Esophagus squamous epithelium (tissue), 5 donors: Measurements from ENCODE around the gene COMMD1. TPM values are rescaled to one million over a fixed set of nuclear protein-coding genes. Genes with fewer than 3 reads are reported as not detected.

Experiments
- DNase-seq: peaks from one replicate; lab custom pipeline; 2025; lab: John Stamatoyannopoulos, UW
- H3K27ac ChIP-seq, 4 donors: fragments of 200-600 bp; sonication (generic); one replicate each; pipeline ENCODE4 v1.5.1; 2016 to 2019; ENCODE audit warnings: mild to moderate bottlenecking in 1 of 4
- H3K27me3 ChIP-seq, 4 donors: fragments of 200-600 bp; sonication (generic); 1 replicate in 3 of 4; 2 replicates in 1 of 4; pipeline versions ENCODE4 v1.5.1 to v1.6.0; 2017 to 2021; ENCODE audit warnings: antibody characterized with exemption in 1 of 4
- H3K36me3 ChIP-seq, 3 donors: fragments of 200-600 bp; sonication (generic); one replicate each; pipeline ENCODE4 v1.5.1; 2016 to 2019
- H3K4me1 ChIP-seq, 3 donors: fragments of 200-600 bp; sonication (generic); one replicate each; pipeline ENCODE4 v1.5.1; 2017 to 2019
- H3K4me3 ChIP-seq, 4 donors: fragments of 200-600 bp; sonication (generic); 1 replicate in 3 of 4; 2 replicates in 1 of 4; pipeline ENCODE4 v1.5.1; 2016 to 2019; ENCODE audit warnings: mild to moderate bottlenecking in 2 of 4, moderate library complexity in 1 of 4
- H3K9me3 ChIP-seq, 3 donors: fragments of 200-600 bp; sonication (generic); one replicate each; pipeline ENCODE4 v1.5.1; 2016 to 2019
- CTCF ChIP-seq, 6 experiments: fragments of 450-650 bp in 4 of 6; fragments of 200-600 bp in 2 of 6; sonication (generic) in 2 of 6; IDR thresholded peaks; one replicate each; pipeline ENCODE4 v1.5.1; 2016 to 2019; ENCODE audit warnings: antibody characterized with exemption in 6 of 6, mild to moderate bottlenecking in 4 of 6, moderate library complexity in 4 of 6
- POLR2A ChIP-seq, 4 donors: fragments of 450-650 bp; IDR thresholded peaks; one replicate each; pipeline ENCODE4 v1.6.1; 2017; ENCODE audit warnings: antibody characterized with exemption in 4 of 4, mild to moderate bottlenecking in 4 of 4, moderate library complexity in 3 of 4
- WGBS, 2 donors: methylation state at CpG; one replicate each; pipeline ENCODE4 v1.1.5; 2018; 5-methylcytosine and 5-hydroxymethylcytosine counted together
- intact Hi-C: fragments of 100-400 bp; cut with DNase I; formaldehyde crosslinking; loops from one replicate; pipeline ENCODE4 v1.15.0; 2022
- total RNA-seq, 4 donors: library from RNA; depleted of rRNA; stranded (reverse); fragments of >200 nt; gene quantifications; one replicate each; pipeline ENCODE4 v1.1.0, GENCODE V29; 2016
- donor health status: DM: yes; HTN: yes; CAD: no.

The COMMD1 gene
- total RNA-seq, 4 donors from 2014 or later = 38.0 to 44.3 (median 40.5) TPM

GRCh38 chr2:61984682-61985081 lies 79.2 kb downstream of the COMMD1 start:
- Histone ChIP-seq H3K27me3 (no peaks in the 10 kb centered on the region), H3K9me3 (peaks cover 0 to 14% (median 0%) of the 10 kb centered on the region in 3 donors), H3K4me3 (no peak overlapping the region), H3K36me3 (peaks cover 0 to 8% (median 0%) of the 10 kb centered on the region in 3 donors), H3K27ac (no peak overlapping the region), H3K4me1 (peaks cover 0 to 2% (median 0%) of the 10 kb centered on the region in 3 donors)
- intact Hi-C loops = no loop called here
- WGBS, 2 donors = no CpG with 5 or more reads among the region's 1 CpG
- no peak for DNase-seq
- TF ChIP-seq POLR2A (IDR thresholded peaks at IDR 0.05) = no peak
- no peak for TF ChIP-seq CTCF (IDR thresholded peaks at IDR 0.05)

DNA sequence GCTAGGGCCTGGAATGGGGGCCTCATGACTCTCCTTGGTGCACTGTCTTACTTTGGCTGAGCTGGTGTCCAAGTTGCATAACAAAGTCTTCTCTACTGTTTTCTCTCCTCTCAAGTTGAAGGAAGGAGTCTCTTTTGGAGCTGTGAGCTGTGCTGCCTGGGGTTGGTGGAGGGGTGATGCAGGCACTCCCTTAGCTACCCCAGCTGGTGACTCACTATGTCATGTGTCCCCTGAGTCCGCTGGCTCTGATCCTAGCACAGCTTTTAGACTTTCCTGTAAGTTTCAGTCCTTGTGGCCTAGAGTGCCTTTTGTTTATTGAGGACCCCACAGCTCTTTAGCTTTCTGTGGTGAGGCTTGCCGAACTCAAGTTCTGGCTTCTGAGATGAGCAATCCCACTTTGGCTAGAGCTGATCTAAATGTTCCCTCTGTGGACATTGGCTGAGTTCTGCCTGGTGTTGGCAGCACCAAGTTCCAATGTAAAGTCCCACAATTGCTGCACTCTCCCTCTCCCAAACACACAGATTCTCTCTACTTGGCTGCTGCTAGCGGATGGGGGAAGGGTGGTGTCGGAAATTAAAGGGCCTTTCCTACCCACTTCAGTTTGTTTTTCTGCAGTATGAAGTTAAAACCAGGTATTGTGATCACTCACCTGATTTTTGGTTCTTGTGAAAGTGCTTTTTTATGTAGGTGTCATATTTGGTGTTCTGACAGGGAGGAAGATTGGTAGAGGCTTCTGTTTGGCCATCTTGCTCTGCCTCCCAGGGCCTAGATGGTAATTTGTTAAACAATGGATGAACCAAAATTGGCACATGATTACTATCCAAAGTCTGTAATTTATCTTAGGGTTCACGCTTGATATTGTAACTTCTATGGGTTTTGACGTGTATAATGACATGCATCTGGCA lies 83.2 kb downstream of the COMMD1 start:
- TF ChIP-seq CTCF (IDR thresholded peaks at IDR 0.05) (no peak), POLR2A (IDR thresholded peaks at IDR 0.05) (no peak)
- Histone ChIP-seq H3K27ac (no peak overlapping the region), H3K27me3 (no peaks in the 10 kb centered on the region), H3K4me3 (no peak overlapping the region), H3K9me3 (peaks cover 0 to 3% (median 0%) of the 10 kb centered on the region in 3 donors), H3K36me3 (peaks cover 0 to 8% (median 0%) of the 10 kb centered on the region in 3 donors), H3K4me1 (peaks cover 0 to 2% (median 2%) of the 10 kb centered on the region in 3 donors)
- no peak for DNase-seq
- intact Hi-C loops = no loop called here
- 79 to 98% methylated on average over 4 to 5 of the region's 6 CpGs for WGBS, 2 donors

DNA sequence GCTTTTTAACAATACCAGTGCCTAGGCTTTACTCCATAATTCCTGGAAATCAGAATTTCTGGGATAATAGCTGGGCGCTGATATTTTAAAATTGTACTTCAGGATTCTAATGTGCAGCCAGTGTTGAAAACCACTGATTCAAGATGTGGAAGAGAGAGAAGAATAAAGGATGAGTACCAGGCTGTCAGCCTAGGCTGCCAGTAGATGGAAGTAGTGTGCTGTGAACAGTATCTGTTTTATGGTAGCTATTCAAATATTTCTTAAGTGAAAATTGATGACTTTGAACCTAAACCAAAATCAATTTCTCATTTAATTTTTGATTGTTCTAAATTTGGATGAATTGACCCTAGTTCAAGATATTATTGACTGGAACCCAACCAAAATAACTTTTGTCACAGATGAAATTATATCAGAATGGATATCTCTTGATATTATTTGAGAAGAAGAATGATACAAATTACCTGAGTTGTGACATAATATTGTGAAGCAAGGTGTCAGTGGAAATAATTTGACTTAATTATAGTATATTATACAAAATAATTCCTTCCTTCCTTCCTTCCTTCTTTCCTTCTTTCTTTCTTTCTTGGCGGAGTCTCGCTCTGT lies 88.0 kb downstream of the COMMD1 start:
- H3K4me1 ChIP-seq = peaks cover 0 to 5% (median under 1%) of the 10 kb centered on the region in 3 donors
- H3K36me3 ChIP-seq = no peaks in the 10 kb centered on the region
- no peak for DNase-seq
- no peaks in the 10 kb centered on the region for H3K27me3 ChIP-seq
- TF ChIP-seq CTCF (IDR thresholded peaks at IDR 0.05) (peak in 4 of 6 experiments; percentile 51 to 74 (median 62)), POLR2A (IDR thresholded peaks at IDR 0.05) (no peak)
- WGBS, 2 donors = 68 to 73% methylated on average over 3 of the region's 3 CpGs
- H3K4me3 ChIP-seq = no peak overlapping the region
- intact Hi-C loops = loop anchor here (10.0 kb wide), 1 partner anchor 421 kb away; no protein-coding TSS in a partner anchor
- peaks cover 0 to 1% (median 0%) of the 10 kb centered on the region in 3 donors for H3K9me3 ChIP-seq
- H3K27ac ChIP-seq = no peak overlapping the region

DNA sequence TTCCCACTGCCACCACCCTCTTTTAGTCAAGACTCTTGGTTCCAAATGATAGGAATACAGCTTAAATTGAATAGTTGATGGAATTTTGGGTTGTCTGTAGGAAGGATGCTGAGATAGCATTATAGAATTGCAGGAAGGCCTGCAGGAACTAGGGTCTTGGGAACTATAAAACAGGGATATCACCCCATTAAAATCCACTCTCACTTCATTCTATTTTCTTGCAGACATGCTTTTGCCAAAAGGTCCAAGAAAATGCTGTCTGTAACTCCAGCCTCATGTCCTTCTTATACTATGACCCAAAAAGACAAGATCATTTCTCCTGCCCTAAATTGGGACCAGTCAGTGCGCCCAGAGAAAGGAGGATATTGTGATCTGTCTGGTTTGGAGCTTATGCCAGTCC lies 89.1 kb downstream of the COMMD1 start:
- H3K27me3 ChIP-seq = no peaks in the 10 kb centered on the region
- WGBS, 2 donors = 83 to 100% methylated on average over 1 of the region's 1 CpG
- intact Hi-C loops = loop anchor here (10.0 kb wide), 1 partner anchor 420 kb away; no protein-coding TSS in a partner anchor

More for the DNA sequence above, 89.1 kb downstream of the COMMD1 start:
- no peak for TF ChIP-seq POLR2A (IDR thresholded peaks at IDR 0.05)
- TF ChIP-seq CTCF (IDR thresholded peaks at IDR 0.05) = no peak
- no peak overlapping the region for H3K4me3 ChIP-seq
- H3K4me1 ChIP-seq = peaks cover 0 to 5% (median 0%) of the 10 kb centered on the region in 3 donors
- H3K9me3 ChIP-seq = no peaks in the 10 kb centered on the region
- H3K27ac ChIP-seq = no peak overlapping the region
- no peak for DNase-seq
- H3K36me3 ChIP-seq = no peaks in the 10 kb centered on the region
